HEK293 (cell line): ENCODE data around the gene KCNAB1.

ENCODE experiments used
- CTCF ChIA-PET: fragments of 350-600 bp; formaldehyde crosslinking; extraction: SDS; loops from one replicate; lab custom pipeline; 2021; ENCODE audit warnings: antibody characterized with exemption; lab: Yijun Ruan, JAX
- POLR2A ChIA-PET: fragments of 300-600 bp; formaldehyde crosslinking; extraction: SDS; loops from one replicate; lab custom pipeline; 2020; ENCODE audit warnings: antibody characterized with exemption, inconsistent platforms; lab: Yijun Ruan, JAX
- H3K27ac ChIP-seq: fragments of 200-500 bp; sonication (Bioruptor generic); 2 replicates; pipeline ENCODE4 v1.5.1; 2014; ENCODE audit warnings: low read depth, low read length, control low read depth, inconsistent platforms; ENCODE audit errors: extremely low read depth
- H3K36me3 ChIP-seq, 2 experiments: fragments of 200-500 bp in 1 of 2; sonication (Bioruptor generic) in 1 of 2; 1 replicate in 1 of 2; 2 replicates in 1 of 2; pipeline ENCODE4 v1.5.1; 2014 to 2017; ENCODE audit warnings: inconsistent platforms in 2 of 2, low read length in 2 of 2; ENCODE audit not compliant: control insufficient read depth in 2 of 2, insufficient read depth in 1 of 2
- H3K4me1 ChIP-seq: fragments of 200-500 bp; sonication (Bioruptor generic); 2 replicates; pipeline ENCODE4 v1.5.1; 2014; ENCODE audit warnings: mild to moderate bottlenecking, low read length, inconsistent platforms; ENCODE audit not compliant: control insufficient read depth, insufficient read depth
- H3K4me3 ChIP-seq: 2 replicates; pipeline ENCODE4 v1.5.1; 2011; ENCODE audit warnings: low read depth, mild to moderate bottlenecking, control low read depth, low read length, moderate library complexity
- H3K9me3 ChIP-seq: fragments of 200-500 bp; sonication (Bioruptor generic); 2 replicates; pipeline ENCODE4 v1.5.1; 2014; ENCODE audit warnings: low read depth, low read length, inconsistent platforms; ENCODE audit not compliant: control insufficient read depth, insufficient read depth
- BCL6B ChIP-seq: fragments of 450-650 bp; formaldehyde crosslinking; IDR thresholded peaks from 2 replicates; pipeline ENCODE4 v1.5.1; 2017; ENCODE audit warnings: missing biosample characterization, missing genetic modification characterization
- GLI4 ChIP-seq: fragments of 450-650 bp; formaldehyde crosslinking; IDR thresholded peaks from 2 replicates; pipeline ENCODE4 v1.5.1; 2016; ENCODE audit warnings: missing biosample characterization, missing genetic modification characterization
- KLF10 ChIP-seq: fragments of 450-650 bp; IDR thresholded peaks from 2 replicates; pipeline ENCODE4 v1.5.1; 2018; ENCODE audit warnings: missing biosample characterization, mild to moderate bottlenecking, missing genetic modification characterization
- KLF7 ChIP-seq: fragments of 450-650 bp; formaldehyde crosslinking; IDR thresholded peaks from 2 replicates; pipeline ENCODE4 v1.5.1; 2016; ENCODE audit warnings: missing biosample characterization, missing genetic modification characterization, borderline replicate concordance
- MYNN ChIP-seq: fragments of 450-650 bp; formaldehyde crosslinking; IDR thresholded peaks from 2 replicates; pipeline ENCODE4 v1.5.1; 2016; ENCODE audit warnings: missing biosample characterization, missing genetic modification characterization, borderline replicate concordance
- PRDM6 ChIP-seq: fragments of 450-650 bp; formaldehyde crosslinking; IDR thresholded peaks from 2 replicates; pipeline ENCODE4 v1.5.1; 2017; ENCODE audit warnings: missing biosample characterization, missing genetic modification characterization
- REPIN1 ChIP-seq: fragments of 450-650 bp; formaldehyde crosslinking; IDR thresholded peaks from 2 replicates; pipeline ENCODE4 v1.5.1; 2017; ENCODE audit warnings: missing biosample characterization, missing genetic modification characterization, low read depth
- TCF7L2 ChIP-seq: IDR thresholded peaks from 2 replicates; pipeline ENCODE4 v1.6.1; 2011; ENCODE audit warnings: low read depth, mild to moderate bottlenecking, inconsistent platforms, low read length, moderate library complexity, borderline replicate concordance
- TRIM28 ChIP-seq: IDR thresholded peaks from 2 replicates; pipeline ENCODE4 v1.6.1; 2011; ENCODE audit warnings: low read length, control low read depth, borderline replicate concordance
- ZBTB17 ChIP-seq: fragments of 450-650 bp; formaldehyde crosslinking; IDR thresholded peaks from 2 replicates; pipeline ENCODE4 v1.5.1; 2016; ENCODE audit warnings: missing biosample characterization, missing genetic modification characterization
- ZBTB44 ChIP-seq: fragments of 450-650 bp; IDR thresholded peaks from 2 replicates; pipeline ENCODE4 v1.5.1; 2018; ENCODE audit warnings: missing biosample characterization, mild to moderate bottlenecking, missing genetic modification characterization
- ZFHX2 ChIP-seq: fragments of 450-650 bp; formaldehyde crosslinking; conservative IDR thresholded peaks from 2 replicates; pipeline ENCODE4 v1.5.1; 2016; ENCODE audit warnings: missing biosample characterization, missing genetic modification characterization
- ZFP41 ChIP-seq: fragments of 450-650 bp; formaldehyde crosslinking; IDR thresholded peaks from 2 replicates; pipeline ENCODE4 v1.5.1; 2016; ENCODE audit warnings: missing biosample characterization, missing genetic modification characterization, borderline replicate concordance
- ZNF140 ChIP-seq: fragments of 450-650 bp; formaldehyde crosslinking; IDR thresholded peaks from 2 replicates; pipeline ENCODE4 v1.5.1; 2016; ENCODE audit warnings: missing biosample characterization, missing genetic modification characterization
- ZNF169 ChIP-seq: fragments of 450-650 bp; formaldehyde crosslinking; IDR thresholded peaks from 2 replicates; pipeline ENCODE4 v1.5.1; 2016; ENCODE audit warnings: missing biosample characterization, missing genetic modification characterization
- ZNF174 ChIP-seq: fragments of 450-650 bp; formaldehyde crosslinking; IDR thresholded peaks from 2 replicates; pipeline ENCODE4 v1.5.0; 2017; ENCODE audit warnings: missing biosample characterization, mild to moderate bottlenecking, missing genetic modification characterization
- ZNF184 ChIP-seq: fragments of 450-650 bp; IDR thresholded peaks from 2 replicates; pipeline ENCODE4 v1.5.1; 2018; ENCODE audit warnings: missing biosample characterization, mild to moderate bottlenecking, missing genetic modification characterization
- ZNF202 ChIP-seq: fragments of 450-650 bp; formaldehyde crosslinking; IDR thresholded peaks from 2 replicates; pipeline ENCODE4 v1.5.1; 2016; ENCODE audit warnings: missing biosample characterization, missing genetic modification characterization, borderline replicate concordance
- ZNF266 ChIP-seq: fragments of 450-650 bp; formaldehyde crosslinking; IDR thresholded peaks from 2 replicates; pipeline ENCODE4 v1.5.1; 2016; ENCODE audit warnings: missing biosample characterization, missing genetic modification characterization, low read depth
- ZNF302 ChIP-seq: fragments of 450-650 bp; formaldehyde crosslinking; IDR thresholded peaks from 2 replicates; pipeline ENCODE4 v1.5.1; 2016; ENCODE audit warnings: missing biosample characterization, missing genetic modification characterization, low read depth
- ZNF341 ChIP-seq: fragments of 450-650 bp; formaldehyde crosslinking; IDR thresholded peaks from 2 replicates; pipeline ENCODE4; 2016; ENCODE audit warnings: low read depth, missing biosample characterization, missing genetic modification characterization
- ZNF37A ChIP-seq: fragments of 450-650 bp; IDR thresholded peaks from 2 replicates; pipeline ENCODE4 v1.5.1; 2018; ENCODE audit warnings: missing biosample characterization, missing genetic modification characterization
- ZNF426 ChIP-seq: fragments of 450-650 bp; formaldehyde crosslinking; IDR thresholded peaks from 2 replicates; pipeline ENCODE4 v1.5.1; 2017; ENCODE audit warnings: missing biosample characterization, missing genetic modification characterization, mild to moderate bottlenecking, inconsistent platforms, moderate library complexity
- ZNF596 ChIP-seq: fragments of 450-650 bp; IDR thresholded peaks from 2 replicates; pipeline ENCODE4 v1.5.0; 2018; ENCODE audit warnings: missing biosample characterization, mild to moderate bottlenecking, missing genetic modification characterization, moderate library complexity
- ZNF621 ChIP-seq: fragments of 450-650 bp; formaldehyde crosslinking; IDR thresholded peaks from 2 replicates; pipeline ENCODE4 v1.5.1; 2017; ENCODE audit warnings: missing biosample characterization, missing genetic modification characterization
- ZNF660 ChIP-seq: fragments of 450-650 bp; IDR thresholded peaks from 2 replicates; pipeline ENCODE4 v1.5.1; 2018; ENCODE audit warnings: missing biosample characterization, mild to moderate bottlenecking, missing genetic modification characterization
- ZNF843 ChIP-seq: fragments of 450-650 bp; formaldehyde crosslinking; IDR thresholded peaks from 2 replicates; pipeline ENCODE4 v1.5.1; 2016; ENCODE audit warnings: missing biosample characterization, missing genetic modification characterization

Gene KCNAB1

GRCh38 chr3:156166808-156167207 is 46.4 kb downstream of the KCNAB1 start:
- Histone ChIP-seq H3K9me3 (no peaks in the 10 kb centered on the region), H3K4me3 (no peak overlapping the region), H3K36me3 (no peaks in the 10 kb centered on the region), H3K27ac (no peak overlapping the region), H3K4me1 (no peaks in the 10 kb centered on the region)
- TF ChIP-seq GLI4 (tag by site-specific recombination) (no peak), ZNF341 (tag by site-specific recombination) (no peak), ZFP41 (tag by site-specific recombination) (no peak), TRIM28 (no peak), ZNF426 (tag by site-specific recombination) (no peak), MYNN (no peak), ZNF302 (tag by site-specific recombination) (no peak)
- ChIA-PET POLR2A (no interaction called here), CTCF (interaction anchor here (0.5 to 1.6 kb wide), 5 partner anchors 8 to 758 kb away, joined by 3 to 4 read pairs (median 3); no protein-coding TSS in a partner anchor)

GRCh38 chr3:156170571-156170970 is 50.2 kb downstream of the KCNAB1 start:
- TF ChIP-seq ZNF843, result no peak
- TF ChIP-seq ZBTB17, result no peak
- TF ChIP-seq BCL6B (tag by site-specific recombination), result no peak
- no peak for TF ChIP-seq KLF7 (tag by site-specific recombination)
- TF ChIP-seq TCF7L2, result no peak
- no peak for TF ChIP-seq MYNN
- TF ChIP-seq ZNF169, result no peak
- TF ChIP-seq ZNF621 (tag by site-specific recombination), result no peak
- TF ChIP-seq REPIN1 (tag by site-specific recombination), result no peak
- no peak for TF ChIP-seq ZNF202
- no peak for TF ChIP-seq ZFHX2 (tag by site-specific recombination)
- H3K36me3 ChIP-seq, result no peaks in the 10 kb centered on the region
- ChIA-PET CTCF (no interaction called here), POLR2A (no interaction called here)
- H3K9me3 ChIP-seq, result no peaks in the 10 kb centered on the region
- no peak overlapping the region for H3K27ac ChIP-seq
- H3K4me1 ChIP-seq, result no peaks in the 10 kb centered on the region
- no peak overlapping the region for H3K4me3 ChIP-seq

- Histone ChIP-seq H3K27ac (no peak overlapping the region), H3K4me3 (no peak overlapping the region), H3K4me1 (no peaks in the 10 kb centered on the region), H3K9me3 (no peaks in the 10 kb centered on the region), H3K36me3 (no peaks in the 10 kb centered on the region)
- ChIA-PET POLR2A (interaction anchor here (0.7 to 1.0 kb wide), 2 partner anchors 13 to 46 kb away, joined by 3 to 4 read pairs; no protein-coding TSS in a partner anchor), CTCF (interaction anchor here (0.7 kb wide), 2 partner anchors 19 to 335 kb away, joined by 3 read pairs; no protein-coding TSS in a partner anchor)
- no peak for TF ChIP-seq ZNF426 (tag by site-specific recombination)
- TF ChIP-seq ZNF140 (tag by site-specific recombination), result no peak
- TF ChIP-seq ZNF596 (tag by site-specific recombination), result peak; percentile 42; the same call in 1 of the 2 replicates
- TF ChIP-seq ZNF660 (tag by site-specific recombination), result peak; percentile 76; the same call in 1 of the 2 replicates
- TF ChIP-seq ZNF266 (tag by site-specific recombination), result no peak
- peak; percentile 59; the same call in 1 of the 2 replicates for TF ChIP-seq ZNF174 (tag by site-specific recombination)
- peak; percentile 87; the same call in 1 of the 2 replicates for TF ChIP-seq ZBTB44 (tag by site-specific recombination)
- TF ChIP-seq ZNF184 (tag by site-specific recombination), result peak; percentile 92
- 0 out of 2 replicates have a peak, but pooled peaks have one; percentile 47 for TF ChIP-seq PRDM6
- peak; percentile 87 for TF ChIP-seq ZNF37A (tag by site-specific recombination)
- peak; percentile 87 for TF ChIP-seq KLF10 (tag by site-specific recombination)
These were observed 51.2 kb downstream of the KCNAB1 start for GRCh38 chr3:156171281-156172267.
